Bronchial epithelial cell (primary cell): ENCODE measurements around the gene ACTR5. TPM values are rescaled to one million over a fixed set of nuclear protein-coding genes. Genes with fewer than 3 reads are reported as not detected.

Source experiments
- DNase-seq: peaks from one replicate; pipeline ENCODE4 v3.0.0-alpha.2; 2010; ENCODE audit warnings: low read depth
- FAIRE-seq: peaks from 2 replicates; lab custom pipeline; 2011; peaks lifted over from hg19 to GRCh38; lab: Jason Lieb, UNC
- H3K27me3 ChIP-seq: 2 replicates; pipeline ENCODE4 v1.5.1; 2011; ENCODE audit warnings: low read length; ENCODE audit not compliant: control insufficient read depth, insufficient read depth
- H3K36me3 ChIP-seq: 2 replicates; pipeline ENCODE4 v1.5.1; 2011; ENCODE audit warnings: low read length; ENCODE audit not compliant: control insufficient read depth, insufficient read depth
- H3K4me3 ChIP-seq: 2 replicates; pipeline ENCODE4 v1.5.1; 2011; ENCODE audit warnings: mild to moderate bottlenecking, low read depth, low read length, control low read depth
- CTCF ChIP-seq: IDR thresholded peaks from 2 replicates; pipeline ENCODE4 v1.5.1; 2011; ENCODE audit warnings: mild to moderate bottlenecking, moderate library complexity, low read length, control low read depth, inconsistent platforms; ENCODE audit not compliant: insufficient read depth, severe bottlenecking
- total RNA-seq: library from RNA; depleted of rRNA; stranded (reverse); fragments of >200 nt; gene quantifications from 2 replicates; pipeline ENCODE4 v1.2.1, GENCODE V29; 2014

The ACTR5 gene
- total RNA-seq: 12.4 and 20.3 TPM in 2 replicates

DNA sequence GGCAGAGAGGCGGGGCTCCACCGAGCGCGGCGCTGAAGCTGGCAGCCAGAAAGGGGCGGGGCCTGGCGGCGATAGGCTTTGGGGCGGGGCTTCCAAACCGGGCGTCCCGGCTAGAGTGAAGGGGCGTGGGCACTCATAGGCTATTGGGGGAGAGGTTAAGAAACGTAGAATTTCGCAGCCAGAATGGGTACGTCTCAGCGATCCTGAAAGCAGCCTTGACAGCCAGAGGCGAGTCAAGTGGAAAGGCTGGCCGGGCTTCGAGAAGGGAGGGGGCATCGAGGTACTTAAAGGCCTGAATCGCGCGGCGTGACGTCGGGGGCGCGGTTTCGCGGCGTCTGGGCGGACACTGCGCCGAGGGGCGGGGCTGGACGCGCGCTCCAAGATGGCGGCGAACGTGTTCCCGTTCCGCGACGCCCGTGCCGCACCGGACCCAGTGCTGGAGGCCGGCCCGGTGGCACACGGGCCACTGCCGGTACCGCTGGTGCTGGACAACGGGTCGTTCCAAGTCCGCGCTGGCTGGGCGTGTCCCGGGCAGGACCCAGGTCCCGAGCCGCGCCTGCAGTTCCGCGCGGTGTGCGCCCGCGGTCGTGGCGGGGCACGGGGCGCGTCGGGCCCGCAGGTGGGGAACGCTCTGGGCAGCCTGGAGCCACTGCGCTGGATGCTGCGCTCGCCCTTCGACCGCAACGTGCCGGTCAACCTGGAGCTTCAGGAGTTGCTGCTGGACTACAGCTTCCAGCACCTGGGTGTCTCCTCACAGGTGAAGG, at the start of gene ACTR5:
Gene ACTR5 (plus strand): TSS at position 364 of the 764 bp plus-strand sequence. CDS start 19 bp downstream, at position 383.
- FAIRE-seq: no peak
- H3K36me3 ChIP-seq: peaks cover 4% of the 10 kb centered on the region
- H3K27me3 ChIP-seq: no peaks in the 10 kb centered on the region
- DNase-seq: peak; percentile 75
- peak within 1 kb of the TSS; percentile 93 for H3K4me3 ChIP-seq
- TF ChIP-seq CTCF: no peak

- FAIRE-seq (no peak), DNase-seq (no peak)
- no peak for TF ChIP-seq CTCF
- Histone ChIP-seq H3K27me3 (no peaks in the 10 kb centered on the region), H3K4me3 (no peak overlapping the region), H3K36me3 (no peaks in the 10 kb centered on the region)
Observed at GRCh38 chr20:38698541-38698940, 49.7 kb upstream of the ACTR5 start.

GRCh38 chr20:38700141-38700540, 48.1 kb upstream of the ACTR5 start:
- Histone ChIP-seq H3K4me3 (no peak overlapping the region), H3K27me3 (no peaks in the 10 kb centered on the region), H3K36me3 (no peaks in the 10 kb centered on the region)
- DNase-seq (no peak), FAIRE-seq (no peak)
- no peak for TF ChIP-seq CTCF

GRCh38 chr20:38700926-38701325, 47.3 kb upstream of the ACTR5 start:
- TF ChIP-seq CTCF: no peak
- H3K27me3 ChIP-seq: no peaks in the 10 kb centered on the region
- FAIRE-seq: no peak

DNA sequence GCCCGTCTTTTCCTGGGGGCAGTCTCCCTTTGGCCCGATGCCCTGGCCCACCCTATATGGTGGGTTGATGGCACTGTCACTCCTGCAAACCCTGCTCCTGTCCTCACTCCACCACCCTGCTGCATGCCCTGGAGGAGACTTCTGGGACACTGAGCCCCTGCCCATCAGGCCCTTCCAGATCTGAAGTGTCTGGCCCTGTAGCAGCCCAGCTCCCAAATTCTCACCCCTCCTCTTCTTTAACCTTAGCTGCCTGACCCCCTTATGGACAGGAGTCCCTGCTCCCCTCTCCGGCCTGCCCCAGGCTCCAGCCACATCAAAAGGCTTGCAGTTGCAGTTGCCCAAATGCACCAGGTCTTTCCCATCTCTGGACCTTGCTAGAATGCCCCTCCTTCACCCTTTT, 44.7 kb upstream of the ACTR5 start:
- FAIRE-seq (no peak), DNase-seq (no peak)
- Histone ChIP-seq H3K4me3 (no peak overlapping the region), H3K27me3 (no peaks in the 10 kb centered on the region), H3K36me3 (no peaks in the 10 kb centered on the region)
- no peak for TF ChIP-seq CTCF

More at GRCh38 chr20:38700926-38701325, 47.3 kb upstream of the ACTR5 start:
- Histone ChIP-seq H3K4me3 (no peak overlapping the region), H3K36me3 (no peaks in the 10 kb centered on the region)
- DNase-seq: no peak

GRCh38 chr20:38704136-38704535, 44.1 kb upstream of the ACTR5 start:
- DNase-seq (no peak), FAIRE-seq (no peak)
- H3K4me3 ChIP-seq: no peak overlapping the region
- no peaks in the 10 kb centered on the region for H3K27me3 ChIP-seq
- no peaks in the 10 kb centered on the region for H3K36me3 ChIP-seq
- no peak for TF ChIP-seq CTCF
